GM21529 (cell line): ENCODE results near the gene RPIA.

ENCODE experiments used
- ATAC-seq: cut with Tn5 transposase; IDR thresholded peaks from one replicate; pipeline ENCODE4 v1.9.1; 2021; ENCODE audit not compliant: unreplicated experiment

RPIA gene

DNA sequence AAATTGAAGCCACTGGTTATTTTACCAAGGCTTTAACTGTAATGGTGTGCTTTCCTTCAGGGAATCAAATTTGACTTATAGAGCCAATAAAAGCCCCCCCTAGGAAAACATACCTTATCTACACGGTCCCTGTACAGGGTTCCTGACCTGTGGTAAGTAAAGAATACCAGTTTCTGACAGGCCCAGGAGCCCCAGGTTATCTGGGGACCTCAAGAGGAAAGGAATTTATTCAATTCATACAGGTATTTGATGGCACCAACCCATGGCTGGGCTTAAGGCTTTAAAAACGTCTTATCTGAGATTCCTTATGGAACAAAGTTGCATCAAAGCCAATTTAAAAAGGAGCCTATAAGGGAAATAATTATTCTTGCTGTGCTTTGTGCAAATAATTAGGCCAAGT, 7.0 kb upstream of the RPIA start:
- ATAC-seq, result no peak

DNA sequence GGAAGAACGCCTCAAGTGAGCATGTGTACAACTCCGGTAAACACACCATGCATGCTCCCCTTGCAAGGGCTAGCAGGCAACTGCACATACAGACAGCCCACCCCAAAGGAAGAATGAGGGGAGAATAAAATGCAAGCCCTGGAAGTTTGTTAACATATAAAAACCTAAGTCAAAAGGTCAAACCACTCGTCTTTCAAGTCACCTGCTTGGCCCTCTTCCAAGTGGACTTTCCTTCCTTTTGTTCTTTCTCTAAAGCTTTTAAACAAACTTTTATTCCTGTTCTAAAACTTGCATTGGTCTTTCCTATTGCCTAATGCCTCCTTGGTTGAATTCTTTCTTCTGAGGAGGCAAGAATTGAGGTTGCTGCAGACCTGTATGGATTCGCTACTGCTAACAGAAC, 5.2 kb upstream of the RPIA start:
- no peak for ATAC-seq

DNA sequence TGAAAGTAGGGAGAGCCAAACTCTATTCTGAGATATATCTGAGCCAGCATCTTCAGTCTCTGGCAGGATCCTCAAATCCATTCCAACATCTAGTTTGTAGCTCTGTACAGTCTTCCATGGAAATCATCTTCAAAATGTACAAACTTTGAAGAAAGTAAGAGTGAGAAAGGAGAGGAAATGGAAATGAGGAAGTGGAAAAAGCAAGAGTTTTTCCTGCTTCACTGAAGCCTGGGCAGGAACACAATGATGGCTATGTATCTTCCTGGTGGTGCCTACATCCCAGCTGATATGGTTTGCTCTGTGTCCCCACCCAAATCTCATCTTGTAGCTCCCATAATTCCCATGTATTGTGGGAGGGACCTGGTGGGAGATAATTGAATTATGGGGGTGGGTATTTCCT, 4.1 kb upstream of the RPIA start:
- no peak for ATAC-seq

DNA sequence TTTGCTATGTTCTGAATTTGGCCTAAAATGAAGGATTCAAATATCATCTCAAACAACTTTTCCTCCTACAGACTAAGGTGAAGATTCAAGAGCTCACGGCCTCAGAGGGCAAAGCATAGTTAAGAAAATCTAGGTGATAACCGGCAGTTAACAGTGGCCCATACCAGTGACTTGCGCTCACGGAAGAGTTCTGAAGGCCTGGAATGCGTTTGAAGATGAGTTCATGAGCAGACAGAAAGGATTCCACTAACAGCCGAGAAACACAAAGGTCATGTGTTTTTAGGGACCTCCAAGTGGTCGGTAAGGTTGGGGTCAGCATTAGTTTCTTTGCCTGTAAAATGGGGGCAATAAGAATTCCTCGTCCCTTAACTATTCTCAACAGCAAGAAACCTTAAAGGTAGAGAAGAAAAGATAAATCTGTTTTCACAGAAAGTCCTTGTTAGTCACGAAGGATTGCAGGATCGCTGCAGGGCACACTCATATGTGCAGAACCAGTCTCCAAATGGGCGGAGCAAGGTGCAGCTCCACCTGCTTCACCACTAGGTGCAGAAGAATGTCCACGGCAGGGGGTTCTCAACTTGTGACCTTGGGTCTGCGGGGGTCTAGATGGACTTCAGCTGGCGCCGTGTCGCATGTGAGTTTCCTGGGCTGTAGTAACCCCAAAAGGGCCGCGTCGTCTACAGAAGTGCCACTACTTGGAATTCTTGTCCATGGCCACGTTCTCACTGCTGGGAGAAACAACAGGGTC, 708 bp upstream of the RPIA start:
- ATAC-seq, result peak; percentile 6

DNA sequence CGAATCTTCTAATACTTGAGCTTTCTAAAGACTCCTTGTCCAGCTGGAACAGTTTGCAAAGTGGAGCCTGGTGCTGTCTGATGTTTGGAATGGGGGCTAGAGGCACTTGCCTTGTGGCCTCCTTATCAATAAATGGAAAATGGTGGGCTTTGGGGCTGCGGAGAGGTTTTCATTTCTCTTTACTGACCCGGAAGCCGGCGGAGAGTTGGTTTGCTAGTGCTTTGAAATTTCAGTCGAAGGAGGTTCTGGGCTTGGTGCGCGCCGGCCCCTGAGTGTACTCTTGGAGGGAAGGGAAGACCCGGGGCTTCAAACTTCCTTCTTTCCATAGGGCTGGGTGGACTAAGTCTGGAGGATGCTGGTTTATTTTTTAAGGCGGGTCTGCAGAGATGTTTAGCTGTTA, 714 bp downstream of the RPIA start:
- no peak for ATAC-seq

DNA sequence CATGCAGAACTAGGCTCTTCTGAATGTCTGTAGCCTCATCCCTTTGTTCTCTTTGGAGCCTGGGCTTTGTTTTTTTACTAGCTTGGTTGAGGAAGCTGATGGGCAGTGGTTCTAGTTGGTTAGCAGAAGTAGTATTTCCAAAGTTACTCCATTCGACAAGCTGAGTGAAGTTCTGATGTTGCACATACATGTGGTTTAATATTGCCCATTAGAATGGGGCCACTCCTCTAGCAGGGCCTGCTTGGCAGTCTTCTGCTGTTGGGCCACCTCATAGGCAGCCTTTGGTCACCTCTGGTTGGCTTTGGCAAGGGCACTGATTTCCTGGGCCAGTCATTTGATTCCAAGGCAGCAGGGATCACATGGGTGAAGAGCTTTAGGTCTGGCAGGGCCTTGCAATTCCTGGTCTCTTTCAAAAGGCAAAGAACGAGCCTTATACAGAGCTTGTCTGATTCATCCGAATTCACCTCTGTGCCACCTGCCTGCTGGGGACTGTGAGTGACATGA, 2.5 kb downstream of the RPIA start:
- ATAC-seq, result no peak

DNA sequence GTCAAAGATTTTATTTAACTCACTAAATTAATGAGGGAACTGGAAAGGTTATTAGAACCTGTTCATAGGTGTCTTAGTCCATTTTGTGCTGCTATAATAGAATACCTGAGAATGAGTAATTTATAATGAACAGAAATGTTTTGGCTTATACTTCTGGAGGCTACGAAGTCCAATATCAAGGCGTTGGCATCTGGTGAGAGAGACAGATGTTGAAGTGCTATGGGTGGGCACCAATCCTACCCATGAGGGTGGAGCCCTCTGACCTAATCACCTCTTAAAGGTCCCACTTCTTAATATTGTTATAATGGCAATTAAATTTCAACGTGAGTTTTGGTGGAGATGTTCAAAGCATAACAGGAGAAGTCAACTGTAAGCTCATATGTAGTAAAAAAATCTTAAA, 5.1 kb downstream of the RPIA start:
- no peak for ATAC-seq

DNA sequence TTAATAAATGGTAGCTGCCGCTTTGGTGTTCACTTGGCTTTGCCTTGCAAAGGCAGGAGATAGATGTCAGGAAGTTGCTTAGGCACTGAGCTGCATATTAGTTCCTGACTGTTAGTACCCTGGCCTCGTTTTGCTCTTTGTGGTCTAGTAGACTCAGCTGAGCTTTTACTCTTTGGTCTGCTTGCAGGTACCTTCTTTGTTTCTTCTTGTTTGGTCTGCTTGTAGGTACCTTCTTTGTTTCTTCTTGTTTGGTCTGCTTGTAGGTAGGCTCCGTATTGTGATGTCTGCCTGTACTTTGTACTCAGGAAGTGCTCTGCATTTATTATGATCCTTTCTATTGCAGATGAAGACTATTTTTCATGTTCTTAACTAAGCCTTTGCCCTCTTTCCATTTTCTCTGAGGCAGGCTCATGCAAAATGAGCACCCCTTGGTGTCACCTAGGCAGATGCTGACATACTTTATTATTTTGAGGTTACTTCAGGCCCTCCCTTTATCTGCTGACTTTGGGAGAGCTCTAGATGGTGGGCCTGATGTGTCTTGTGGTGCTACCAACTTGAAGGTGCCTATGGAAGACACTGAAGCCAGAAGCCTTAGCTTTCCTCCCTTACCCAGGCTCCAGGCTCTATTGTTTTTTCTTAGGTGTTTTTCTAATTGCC, 6.0 kb downstream of the RPIA start:
- ATAC-seq, result no peak

DNA sequence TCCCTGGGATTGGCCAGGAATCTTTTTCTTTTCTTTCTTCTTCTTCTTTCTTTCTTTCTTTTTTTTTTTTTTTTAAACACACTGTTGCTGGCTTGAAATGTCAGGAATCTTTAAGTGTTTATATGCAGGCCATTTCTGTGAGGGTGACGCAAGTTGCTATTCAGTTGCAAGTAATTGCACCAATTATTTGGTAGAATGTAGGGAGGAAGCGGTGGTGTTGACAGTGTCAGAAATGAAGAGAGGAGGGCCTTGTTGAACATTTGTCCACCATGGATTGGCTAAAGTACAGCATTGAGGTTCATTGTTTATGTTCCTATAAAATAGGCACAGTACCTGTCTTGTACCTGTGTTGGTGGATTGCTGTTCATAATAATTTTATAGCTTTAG, 6.5 kb downstream of the RPIA start:
- ATAC-seq, result no peak

DNA sequence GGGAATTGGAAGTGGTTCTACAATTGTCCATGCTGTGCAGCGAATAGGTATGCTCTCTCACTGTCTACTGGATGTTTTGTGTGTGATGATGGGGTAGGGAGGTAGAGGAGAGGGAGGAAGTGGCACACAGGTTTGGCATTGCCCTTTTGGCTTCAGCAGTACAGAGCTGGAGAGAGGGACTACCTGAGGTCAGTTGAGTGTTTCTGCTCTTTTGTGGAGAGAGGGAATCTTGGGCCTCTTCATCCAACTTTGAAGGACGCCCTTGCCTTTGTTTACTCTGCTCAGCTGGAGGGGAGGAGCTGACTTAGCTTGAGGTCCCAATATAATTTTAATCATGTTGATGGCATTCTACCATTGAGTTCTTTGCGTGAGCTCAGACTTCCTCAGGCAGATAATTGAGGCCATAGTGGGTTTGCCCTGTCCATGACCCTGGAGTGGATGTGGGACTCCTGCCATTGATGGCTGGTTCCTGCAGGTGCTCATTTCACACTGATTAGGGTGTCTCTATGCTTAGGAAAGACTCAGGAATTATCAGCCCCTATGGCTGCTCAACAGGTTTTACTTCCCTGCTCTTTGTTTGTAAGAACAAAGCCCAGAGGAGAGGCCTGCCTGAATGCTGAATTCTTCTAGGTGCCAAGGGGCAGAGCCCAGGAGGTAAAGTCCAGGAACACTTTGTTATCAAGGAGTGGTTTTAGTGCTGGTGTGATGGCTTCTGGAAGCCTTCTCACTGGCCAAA, 7.2 kb downstream of the RPIA start:
- ATAC-seq, result no peak

DNA sequence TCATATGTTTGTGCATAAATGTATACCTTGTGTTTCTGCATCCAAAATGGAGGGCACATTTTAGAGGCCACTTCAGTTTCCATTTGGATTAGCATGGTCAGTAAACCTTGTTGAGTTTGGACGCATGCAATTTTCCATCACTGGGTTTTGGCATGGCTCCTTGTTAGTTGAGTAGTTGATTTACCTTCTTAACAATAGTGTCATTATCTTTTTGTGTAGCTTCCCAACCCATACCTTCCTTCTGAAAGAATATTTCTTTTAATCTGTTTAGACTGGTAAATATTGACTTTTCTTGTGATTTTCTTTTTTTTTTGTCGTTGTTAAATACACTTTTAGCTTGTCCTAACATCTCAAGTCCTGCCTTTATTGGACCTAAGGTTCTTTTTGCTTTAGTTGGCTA, 15.5 kb downstream of the RPIA start:
- ATAC-seq, result no peak

DNA sequence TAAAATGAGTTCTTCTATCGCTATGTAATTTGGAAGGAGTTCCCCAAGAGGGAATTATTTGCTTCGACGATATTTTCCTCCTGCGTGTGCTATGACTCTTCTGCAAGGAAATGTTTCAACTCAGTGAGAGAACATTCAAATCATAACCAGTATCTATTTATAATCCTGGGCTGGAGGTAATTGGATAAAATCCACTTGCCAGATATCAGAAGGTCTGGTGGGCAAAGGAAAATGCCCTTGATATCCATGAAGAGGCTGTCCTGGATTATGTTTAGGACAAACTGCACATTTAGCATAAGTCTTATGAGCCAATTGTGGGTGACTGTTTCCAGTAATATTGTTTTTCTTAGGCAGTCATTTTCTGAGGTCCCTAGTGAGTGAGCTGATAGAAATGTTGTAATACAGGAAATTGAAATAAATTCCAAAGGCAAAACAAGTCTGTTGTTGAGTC, 17.7 kb downstream of the RPIA start:
- ATAC-seq, result no peak

DNA sequence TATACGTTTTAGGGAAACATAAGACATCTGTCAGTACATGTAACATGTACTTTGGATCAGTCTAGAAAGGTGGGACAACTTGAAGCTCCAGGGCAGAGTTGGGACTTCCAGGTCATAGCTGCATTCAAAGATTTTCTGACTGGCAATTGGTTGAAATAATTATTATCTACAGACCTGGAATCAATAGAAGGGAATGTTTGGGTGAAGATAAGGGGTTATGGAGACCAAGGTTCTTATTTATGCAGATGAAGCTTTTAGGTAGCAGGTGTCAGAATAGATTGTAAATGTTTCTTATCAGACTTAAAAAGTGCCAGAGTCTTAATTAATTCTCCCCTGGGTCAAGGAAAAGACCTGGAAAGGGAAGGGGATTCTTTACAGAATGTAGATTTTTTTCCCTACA, 19.8 kb downstream of the RPIA start:
- ATAC-seq, result no peak

DNA sequence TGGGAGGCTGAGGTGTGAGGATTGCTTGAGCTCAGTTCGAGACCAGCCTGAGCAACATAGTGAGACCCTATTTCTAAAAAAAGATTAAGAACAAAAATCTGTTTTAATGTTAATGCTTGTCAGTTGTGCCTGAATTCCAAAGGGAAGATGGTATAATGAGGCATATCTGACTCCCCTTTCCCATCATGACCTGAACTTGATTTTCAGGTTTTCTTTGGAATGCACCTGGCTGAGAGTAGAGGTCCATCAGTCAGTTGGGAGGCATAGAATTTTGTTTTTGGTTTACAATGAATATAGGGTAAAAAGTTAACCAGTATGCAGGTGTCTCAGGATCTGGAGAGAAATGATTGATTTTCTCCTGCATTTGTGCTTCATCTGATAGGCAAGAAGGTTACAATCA, 20.4 kb downstream of the RPIA start:
- ATAC-seq, result no peak

DNA sequence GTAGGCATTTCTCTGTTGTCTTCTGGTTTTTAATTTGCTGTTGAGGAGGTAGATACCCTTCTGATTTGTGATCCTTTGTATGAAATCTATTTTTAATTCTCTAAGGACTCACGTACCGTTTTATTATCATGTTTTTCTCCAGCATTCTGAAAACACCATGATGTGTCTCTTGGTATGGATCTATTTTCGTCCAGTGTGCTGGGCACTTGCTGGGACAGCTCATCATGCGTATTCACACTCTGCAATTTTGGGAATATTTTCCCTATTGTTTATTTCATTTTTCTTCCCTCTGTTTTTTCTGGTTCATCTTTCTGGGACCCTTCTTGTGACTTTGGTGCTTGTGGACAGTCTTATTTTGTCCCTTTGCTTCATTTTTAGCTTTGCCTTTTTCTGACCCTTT, 21.9 kb downstream of the RPIA start:
- no peak for ATAC-seq

DNA sequence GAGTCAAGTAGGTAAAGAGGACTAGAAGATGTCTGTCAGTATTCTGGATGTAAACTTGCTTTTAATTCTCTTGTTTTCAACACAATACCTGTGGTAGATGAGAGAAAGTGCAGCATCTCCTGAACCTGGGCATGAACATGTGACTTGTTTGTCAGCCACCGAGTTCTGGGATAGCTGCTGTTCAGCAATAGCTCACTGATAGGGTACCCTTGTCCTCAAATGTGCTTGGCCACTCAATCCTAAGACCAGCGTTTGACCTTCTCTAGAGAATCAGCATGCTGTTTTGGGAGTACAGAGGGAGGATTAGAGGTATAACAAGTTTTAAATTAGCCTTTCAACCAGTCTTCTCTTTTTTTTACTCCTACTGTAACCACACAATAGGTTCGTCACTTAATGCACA, 23.2 kb downstream of the RPIA start:
- ATAC-seq, result no peak

DNA sequence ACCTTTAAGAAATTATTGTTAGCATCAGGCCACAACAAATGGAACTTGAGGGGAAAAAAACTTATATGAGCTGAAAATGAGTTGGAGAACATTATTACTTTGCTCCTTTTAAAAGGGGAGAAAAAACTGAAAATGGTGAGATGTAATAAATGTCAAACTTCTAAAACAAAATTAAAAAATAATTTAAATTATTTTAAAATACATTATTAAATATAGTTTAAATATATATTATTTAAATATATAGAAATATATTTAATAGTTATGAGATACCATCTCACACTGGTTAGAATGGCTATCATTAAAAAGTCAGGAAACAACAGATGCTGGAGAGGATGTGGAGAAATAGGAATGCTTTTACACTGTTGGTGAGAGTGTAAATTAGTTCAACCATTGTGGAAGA, 28.9 kb downstream of the RPIA start:
- no peak for ATAC-seq

DNA sequence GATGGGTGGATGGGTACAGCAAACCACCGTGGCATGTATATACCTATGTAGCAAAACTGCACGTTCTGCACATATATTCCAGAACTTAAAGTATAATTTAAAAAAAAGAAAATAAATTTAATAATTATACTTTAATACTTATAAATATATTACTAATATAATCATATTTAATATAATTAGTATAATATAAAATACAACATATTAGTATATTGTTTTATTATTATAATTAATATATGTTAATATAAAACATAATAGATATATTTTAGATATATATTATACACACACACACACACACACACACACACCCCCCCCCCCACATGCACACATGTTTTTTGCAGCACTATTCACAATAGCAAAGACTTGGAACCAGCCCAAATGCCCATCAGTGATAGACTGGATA, 29.8 kb downstream of the RPIA start:
- no peak for ATAC-seq

DNA sequence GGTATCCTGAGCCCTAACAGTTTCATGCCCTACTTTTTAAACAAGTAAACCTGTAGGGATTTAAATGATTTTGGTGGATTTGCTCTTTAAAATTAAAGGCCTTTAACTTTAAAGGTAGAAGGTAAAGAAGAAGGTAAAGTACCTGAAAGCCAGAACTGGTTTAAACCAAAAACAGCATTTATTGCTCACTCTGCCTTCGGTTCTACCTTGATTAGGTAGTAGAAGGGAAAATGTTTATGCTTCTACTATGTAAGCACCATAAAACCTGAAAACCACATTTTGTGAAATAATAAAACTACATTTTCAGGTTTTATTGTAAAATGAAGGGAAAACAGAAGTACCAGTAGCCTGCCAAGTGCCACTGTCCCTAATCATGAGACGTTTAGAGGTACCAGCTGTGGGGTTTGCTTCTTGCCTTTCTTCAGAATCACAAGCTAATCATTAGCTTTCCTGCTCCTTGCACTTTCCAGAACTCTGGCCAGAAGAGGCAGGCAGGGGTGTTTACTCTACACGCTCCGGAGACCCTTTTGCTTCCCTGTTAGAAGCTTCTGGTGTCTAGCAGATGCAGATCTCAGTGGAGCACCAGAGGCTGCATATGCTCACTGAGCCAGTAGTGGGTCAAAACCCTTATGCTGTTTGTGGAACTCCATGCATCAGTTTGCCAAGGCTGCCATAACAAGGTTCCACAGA, 33.3 kb downstream of the RPIA start:
- no peak for ATAC-seq

DNA sequence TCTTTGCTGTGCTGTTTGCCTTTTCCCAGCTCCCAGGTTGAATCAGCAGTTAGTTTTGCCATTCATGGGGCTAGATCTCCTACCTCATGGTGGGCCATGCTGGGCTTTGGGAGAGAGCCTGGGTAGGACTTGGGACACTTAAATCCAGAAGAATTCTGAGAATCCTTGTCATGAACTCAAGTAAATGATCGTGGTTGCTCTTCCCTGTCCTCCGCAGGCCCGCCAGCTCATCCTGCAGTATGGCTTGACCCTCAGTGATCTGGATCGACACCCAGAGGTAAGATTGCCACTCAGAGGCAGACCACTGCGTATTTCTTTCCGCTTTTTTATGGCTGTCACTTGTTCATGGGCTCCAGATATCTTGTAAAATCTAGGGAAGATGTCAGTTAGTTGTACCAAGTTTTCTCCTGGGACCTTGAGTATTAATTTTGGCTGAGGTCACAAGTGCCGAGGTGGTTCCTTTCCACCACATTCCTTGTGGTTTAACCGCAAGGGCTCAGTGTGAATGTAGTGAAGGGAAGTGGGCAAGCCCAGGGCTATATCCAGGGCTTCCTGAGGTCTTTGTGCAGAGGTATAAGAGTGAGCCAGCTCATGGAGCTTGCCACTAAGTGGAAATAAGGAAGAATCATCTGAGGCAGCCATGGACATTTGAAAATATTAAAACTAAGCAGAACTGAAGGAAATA, 37.7 kb downstream of the RPIA start:
- ATAC-seq, result no peak
